Common myeloid progenitor, CD34-positive (primary cell): ENCODE data around the gene RRAS.

ENCODE experiments used
- CTCF ChIA-PET: fragments of 350-600 bp; sonication (Branson Sonifier 250); formaldehyde crosslinking; loops from one replicate; lab custom pipeline; 2021; ENCODE audit warnings: antibody characterized with exemption; lab: Charles Lee
- POLR2A ChIA-PET: fragments of 350-600 bp; sonication (Branson Sonifier 250); formaldehyde crosslinking; loops from one replicate; lab custom pipeline; 2021; ENCODE audit warnings: antibody characterized with exemption; lab: Charles Lee
- DNase-seq, 3 donors: peaks; one replicate each; pipeline versions ENCODE4 v3.0.0 to v3.0.0-alpha.2; 2013
- H3K27ac ChIP-seq, 2 experiments: 1 replicate in 1 of 2; 2 replicates in 1 of 2; pipeline ENCODE4 v1.7.0; 2013; ENCODE audit warnings: inconsistent platforms in 2 of 2, low read length in 2 of 2, mild to moderate bottlenecking in 2 of 2, low read depth in 1 of 2, moderate library complexity in 1 of 2; ENCODE audit not compliant: severe bottlenecking in 2 of 2, insufficient read depth in 1 of 2, poor library complexity in 1 of 2
- H3K27me3 ChIP-seq, 5 experiments: replicated peaks in 2 of 5; 1 replicate in 3 of 5; 2 replicates in 2 of 5; pipeline versions ENCODE4 v1.6.1 to v1.7.0; 2013; ENCODE audit warnings: low read length in 4 of 5, mild to moderate bottlenecking in 2 of 5, moderate library complexity in 2 of 5, inconsistent platforms in 1 of 5; ENCODE audit not compliant: insufficient read depth in 5 of 5, control insufficient read depth in 4 of 5
- H3K36me3 ChIP-seq, 4 experiments: 1 replicate in 2 of 4; 2 replicates in 2 of 4; pipeline versions ENCODE4 v1.6.1 to v1.7.0; 2013; ENCODE audit warnings: low read length in 3 of 4, control low read depth in 1 of 4, mild to moderate bottlenecking in 1 of 4; ENCODE audit not compliant: control insufficient read depth in 4 of 4, insufficient read depth in 4 of 4
- H3K4me1 ChIP-seq, 4 experiments: 1 replicate in 3 of 4; 2 replicates in 1 of 4; pipeline versions ENCODE4 v1.6.1 to v1.7.1; 2013; ENCODE audit warnings: low read length in 3 of 4, mild to moderate bottlenecking in 3 of 4, control low read depth in 1 of 4, inconsistent platforms in 1 of 4, moderate library complexity in 1 of 4; ENCODE audit not compliant: control insufficient read depth in 4 of 4, insufficient read depth in 4 of 4; ENCODE audit errors: control extremely low read depth in 1 of 4
- H3K4me3 ChIP-seq, 7 experiments: 1 replicate in 4 of 7; 2 replicates in 3 of 7; pipeline versions ENCODE4 v1.5.1 to v1.7.0; 2013; ENCODE audit warnings: mild to moderate bottlenecking in 7 of 7, low read length in 6 of 7, moderate library complexity in 6 of 7, inconsistent platforms in 2 of 7, low read depth in 2 of 7, control low read depth in 1 of 7; ENCODE audit not compliant: insufficient read depth in 4 of 7, control insufficient read depth in 1 of 7; ENCODE audit errors: extremely low read depth in 1 of 7
- H3K9me3 ChIP-seq, 5 experiments: 1 replicate in 4 of 5; 2 replicates in 1 of 5; pipeline versions ENCODE4 v1.6.1 to v1.7.1; 2013; ENCODE audit warnings: low read length in 4 of 5, mild to moderate bottlenecking in 2 of 5, inconsistent platforms in 1 of 5, low read depth in 1 of 5, moderate library complexity in 1 of 5; ENCODE audit not compliant: control insufficient read depth in 4 of 5, insufficient read depth in 2 of 5; ENCODE audit errors: control extremely low read depth in 1 of 5
- WGBS: methylation state at CpG from one replicate; pipeline ENCODE4 v1.1.5; 2013; ENCODE audit not compliant: insufficient coverage; 5-methylcytosine and 5-hydroxymethylcytosine counted together

The RRAS gene

DNA sequence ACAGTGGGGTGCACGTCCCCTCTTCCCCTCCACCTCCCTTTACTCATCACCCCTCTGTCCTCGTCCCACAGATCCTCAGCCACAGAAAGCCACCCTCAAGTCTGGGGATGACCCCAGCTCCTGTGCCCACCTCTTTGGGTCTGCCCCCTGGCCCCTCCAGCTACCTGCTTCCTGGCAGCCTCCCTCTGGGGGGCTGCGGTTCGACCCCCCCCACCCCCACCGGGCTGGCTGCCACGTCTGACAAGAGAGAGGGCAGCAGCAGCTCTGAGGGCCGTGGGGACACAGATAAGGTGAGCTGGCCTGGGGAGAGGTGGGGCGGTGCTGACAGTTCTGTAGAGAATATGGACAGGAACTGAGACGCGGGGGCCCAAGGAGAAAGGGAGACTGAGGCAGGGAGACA is 14.6 kb upstream of the RRAS start:
- POLR2A ChIA-PET: no interaction called here
- DNase-seq: no peak
- H3K4me1 ChIP-seq: no peaks in the 10 kb centered on the region
- CTCF ChIA-PET: interaction anchor here (0.7 kb wide), 1 partner anchor 18 kb away, joined by 3 read pairs; no protein-coding TSS in a partner anchor
- WGBS: 97% methylated on average over 5 of the region's 10 CpGs
- H3K4me3 ChIP-seq: no peak overlapping the region
- H3K27ac ChIP-seq: no peak overlapping the region
- H3K27me3 ChIP-seq: no peaks in the 10 kb centered on the region
- no peaks in the 10 kb centered on the region for H3K9me3 ChIP-seq
- peaks cover 19 to 94% (median 64%) of the 10 kb centered on the region in 4 experiments for H3K36me3 ChIP-seq

DNA sequence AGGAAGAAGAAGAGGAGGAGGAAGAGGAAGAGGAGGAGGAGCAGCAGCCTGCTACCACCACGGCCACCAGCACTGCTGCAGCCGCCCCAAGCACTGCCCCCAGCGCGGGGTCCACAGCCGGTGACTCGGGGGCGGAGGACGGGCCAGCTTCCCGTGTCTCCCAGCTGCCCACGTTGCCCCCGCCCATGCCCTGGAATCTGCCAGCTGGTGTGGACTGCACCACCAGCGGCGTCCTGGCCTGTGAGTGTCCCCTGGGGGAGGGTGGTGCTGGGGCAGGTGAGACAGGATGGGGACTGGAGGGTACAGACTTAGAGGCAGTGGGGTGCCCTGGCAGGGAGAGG is 13.5 kb upstream of the RRAS start:
- Histone ChIP-seq H3K4me1 (no peaks in the 10 kb centered on the region), H3K4me3 (no peak overlapping the region), H3K9me3 (no peaks in the 10 kb centered on the region), H3K36me3 (peaks cover 15 to 90% (median 58%) of the 10 kb centered on the region in 4 experiments), H3K27ac (no peak overlapping the region), H3K27me3 (no peaks in the 10 kb centered on the region)
- CTCF ChIA-PET: no interaction called here
- DNase-seq: no peak
- WGBS: 97% methylated on average over 11 of the region's 13 CpGs
- POLR2A ChIA-PET: no interaction called here

DNA sequence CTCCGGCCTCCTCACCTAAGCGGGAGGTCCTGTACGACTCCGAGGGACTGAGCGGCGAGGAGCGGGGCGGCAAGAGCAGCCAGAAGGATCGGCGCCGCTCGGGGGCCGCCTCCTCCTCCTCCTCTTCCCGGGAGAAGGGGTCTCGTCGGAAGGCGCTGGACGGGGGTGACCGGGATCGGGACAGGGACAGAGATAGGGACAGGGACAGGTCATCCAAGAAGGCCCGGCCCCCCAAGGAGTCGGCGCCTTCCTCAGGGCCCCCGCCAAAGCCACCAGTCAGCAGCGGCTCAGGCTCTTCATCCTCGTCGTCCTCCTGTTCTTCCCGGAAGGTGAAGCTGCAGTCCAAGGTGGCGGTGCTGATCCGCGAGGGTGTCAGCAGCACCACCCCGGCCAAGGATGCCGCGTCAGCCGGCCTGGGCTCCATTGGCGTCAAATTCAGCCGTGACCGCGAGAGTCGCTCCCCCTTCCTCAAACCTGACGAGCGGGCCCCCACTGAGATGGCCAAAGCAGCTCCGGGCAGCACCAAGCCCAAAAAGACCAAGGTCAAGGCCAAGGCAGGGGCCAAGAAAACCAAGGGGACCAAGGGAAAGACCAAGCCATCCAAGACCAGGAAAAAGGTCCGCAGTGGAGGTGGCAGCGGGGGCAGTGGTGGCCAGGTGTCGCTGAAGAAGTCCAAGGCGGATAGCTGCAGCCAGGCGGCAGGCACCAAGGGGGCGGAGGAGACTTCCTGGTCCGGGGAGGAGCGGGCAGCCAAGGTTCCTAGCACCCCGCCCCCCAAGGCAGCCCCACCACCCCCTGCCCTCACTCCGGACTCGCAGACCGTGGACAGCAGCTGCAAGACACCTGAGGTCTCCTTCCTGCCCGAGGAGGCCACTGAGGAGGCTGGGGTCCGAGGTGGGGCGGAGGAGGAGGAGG is 12.9 kb upstream of the RRAS start:
- 97% methylated on average over 50 of the region's 58 CpGs for WGBS
- ChIA-PET POLR2A (no interaction called here), CTCF (no interaction called here)
- no peak overlapping the region for H3K27ac ChIP-seq
- peaks cover 14 to 87% (median 53%) of the 10 kb centered on the region in 4 experiments for H3K36me3 ChIP-seq
- no peak for DNase-seq
- H3K4me3 ChIP-seq: no peak overlapping the region
- H3K27me3 ChIP-seq: no peaks in the 10 kb centered on the region
- no peaks in the 10 kb centered on the region for H3K9me3 ChIP-seq
- H3K4me1 ChIP-seq: no peaks in the 10 kb centered on the region

DNA sequence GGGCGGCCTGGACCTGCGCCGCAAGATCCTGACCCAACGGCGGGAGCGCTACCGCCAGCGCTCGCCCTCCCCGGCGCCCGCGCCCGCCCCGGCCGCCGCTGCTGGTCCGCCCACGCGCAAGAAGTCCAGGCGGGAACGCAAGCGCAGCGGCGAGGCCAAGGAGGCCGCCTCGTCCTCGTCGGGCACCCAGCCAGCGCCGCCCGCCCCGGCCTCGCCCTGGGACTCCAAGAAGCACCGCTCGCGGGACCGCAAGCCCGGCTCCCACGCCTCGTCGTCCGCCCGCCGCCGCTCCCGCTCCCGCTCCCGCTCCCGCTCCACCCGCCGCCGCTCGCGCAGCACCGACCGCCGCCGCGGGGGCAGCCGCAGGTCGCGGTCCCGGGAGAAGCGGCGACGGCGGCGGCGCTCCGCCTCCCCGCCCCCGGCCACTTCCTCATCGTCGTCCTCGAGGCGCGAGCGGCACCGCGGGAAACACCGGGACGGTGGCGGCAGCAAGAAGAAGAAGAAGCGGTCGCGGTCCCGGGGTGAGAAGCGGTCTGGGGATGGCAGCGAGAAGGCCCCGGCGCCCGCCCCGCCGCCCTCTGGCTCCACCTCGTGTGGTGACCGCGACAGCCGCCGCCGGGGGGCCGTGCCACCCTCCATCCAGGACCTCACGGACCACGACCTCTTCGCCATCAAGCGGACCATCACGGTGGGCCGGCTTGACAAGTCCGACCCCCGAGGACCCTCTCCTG is 12.0 kb upstream of the RRAS start:
- Histone ChIP-seq H3K4me1 (no peaks in the 10 kb centered on the region), H3K9me3 (no peaks in the 10 kb centered on the region), H3K27ac (no peak overlapping the region), H3K27me3 (no peaks in the 10 kb centered on the region), H3K4me3 (no peak overlapping the region), H3K36me3 (peaks cover 14 to 87% (median 52%) of the 10 kb centered on the region in 4 experiments)
- CTCF ChIA-PET: no interaction called here
- DNase-seq: no peak
- POLR2A ChIA-PET: no interaction called here
- WGBS: 93% methylated on average over 100 of the region's 110 CpGs

DNA sequence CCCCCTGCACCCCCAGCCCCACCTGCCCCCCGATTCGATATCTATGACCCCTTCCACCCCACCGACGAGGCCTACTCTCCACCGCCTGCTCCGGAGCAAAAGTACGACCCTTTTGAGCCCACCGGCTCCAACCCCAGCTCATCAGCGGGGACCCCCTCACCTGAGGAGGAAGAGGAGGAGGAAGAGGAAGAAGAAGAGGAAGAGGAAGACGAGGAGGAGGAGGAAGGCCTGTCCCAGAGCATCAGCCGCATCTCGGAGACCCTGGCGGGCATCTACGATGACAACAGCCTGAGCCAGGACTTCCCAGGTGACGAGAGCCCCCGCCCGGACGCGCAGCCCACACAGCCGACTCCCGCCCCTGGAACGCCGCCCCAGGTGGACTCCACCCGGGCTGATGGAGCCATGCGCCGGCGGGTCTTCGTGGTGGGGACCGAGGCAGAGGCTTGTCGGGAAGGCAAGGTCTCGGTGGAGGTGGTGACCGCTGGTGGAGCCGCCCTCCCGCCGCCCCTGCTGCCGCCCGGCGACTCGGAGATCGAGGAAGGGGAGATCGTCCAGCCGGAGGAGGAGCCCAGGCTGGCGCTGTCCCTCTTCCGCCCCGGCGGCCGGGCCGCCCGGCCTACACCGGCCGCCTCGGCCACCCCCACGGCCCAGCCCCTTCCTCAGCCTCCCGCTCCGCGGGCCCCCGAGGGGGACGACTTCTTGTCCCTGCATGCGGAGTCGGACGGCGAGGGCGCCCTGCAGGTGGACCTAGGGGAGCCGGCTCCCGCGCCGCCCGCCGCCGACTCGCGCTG is 11.3 kb upstream of the RRAS start:
- Histone ChIP-seq H3K4me3 (no peak overlapping the region), H3K27me3 (no peaks in the 10 kb centered on the region), H3K4me1 (no peaks in the 10 kb centered on the region), H3K27ac (no peak overlapping the region), H3K36me3 (peaks cover 14 to 87% (median 54%) of the 10 kb centered on the region in 4 experiments), H3K9me3 (no peaks in the 10 kb centered on the region)
- ChIA-PET CTCF (no interaction called here), POLR2A (no interaction called here)
- 96% methylated on average over 65 of the region's 72 CpGs for WGBS
- no peak for DNase-seq

DNA sequence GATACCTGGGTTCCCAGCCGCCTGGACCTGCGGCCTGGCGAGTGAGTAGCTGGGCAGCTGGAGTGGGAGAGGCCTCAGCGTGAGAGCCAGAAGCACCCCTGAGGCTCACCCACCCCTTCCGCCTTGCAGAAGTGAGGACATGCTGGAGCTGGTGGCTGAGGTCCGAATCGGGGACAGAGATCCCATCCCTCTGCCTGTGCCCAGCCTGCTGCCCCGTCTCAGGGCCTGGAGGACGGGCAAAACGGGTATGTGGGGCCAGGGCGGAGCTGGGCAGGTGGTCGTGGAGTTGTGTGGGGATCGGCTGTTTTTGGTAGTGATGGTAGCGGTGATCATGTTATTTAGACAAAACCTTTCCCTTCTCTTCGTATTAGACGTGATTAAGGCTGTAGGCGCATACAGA is 6.6 kb upstream of the RRAS start:
- Histone ChIP-seq H3K4me1 (peaks cover 9 to 16% (median 12%) of the 10 kb centered on the region in 4 experiments), H3K27me3 (no peaks in the 10 kb centered on the region), H3K27ac (no peak overlapping the region), H3K4me3 (no peak overlapping the region), H3K9me3 (no peaks in the 10 kb centered on the region), H3K36me3 (peaks cover 10 to 56% (median 38%) of the 10 kb centered on the region in 4 experiments)
- DNase-seq: no peak
- POLR2A ChIA-PET: no interaction called here
- WGBS: 96% methylated on average over 17 of the region's 17 CpGs
- CTCF ChIA-PET: no interaction called here
